NOMO-1 treated with DMSO at 0.1 percent for 48 hours (cell line): ENCODE data around the gene KCTD3.

ENCODE experiments used
- DNase-seq: peaks from one replicate; lab custom pipeline; 2025; ENCODE audit not compliant: unreplicated experiment; lab: John Stamatoyannopoulos, UW

The KCTD3 gene

DNA sequence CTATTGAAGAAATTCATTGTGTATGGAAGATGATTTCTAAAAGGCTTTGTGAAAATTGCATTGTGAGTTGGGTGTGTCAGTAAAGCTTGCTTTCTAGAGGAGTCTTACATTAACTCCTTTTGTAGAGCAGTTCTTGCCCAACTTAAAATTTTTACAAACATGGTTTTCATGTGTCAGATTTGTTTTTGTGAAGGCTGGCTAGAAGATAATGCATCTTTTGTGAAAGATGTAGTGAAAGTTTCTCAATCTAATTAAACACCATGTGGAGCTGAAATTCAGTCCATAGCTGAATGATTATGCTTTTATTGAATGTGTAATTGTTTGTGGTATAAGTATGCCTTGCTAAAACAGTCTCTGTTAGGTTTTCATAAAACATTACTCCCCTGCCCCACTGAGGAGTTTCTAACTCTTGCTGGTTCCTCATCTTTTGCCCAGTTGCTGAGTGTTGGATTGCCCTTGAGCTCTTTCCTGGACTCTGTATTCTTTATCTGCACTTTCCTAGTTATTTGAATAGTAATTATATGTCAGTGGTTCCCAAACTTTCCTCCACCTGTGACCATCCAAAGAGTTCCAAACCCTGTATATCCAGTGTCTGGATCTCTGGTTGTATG, 38.0 kb downstream of the KCTD3 start:
- no peak for DNase-seq

DNA sequence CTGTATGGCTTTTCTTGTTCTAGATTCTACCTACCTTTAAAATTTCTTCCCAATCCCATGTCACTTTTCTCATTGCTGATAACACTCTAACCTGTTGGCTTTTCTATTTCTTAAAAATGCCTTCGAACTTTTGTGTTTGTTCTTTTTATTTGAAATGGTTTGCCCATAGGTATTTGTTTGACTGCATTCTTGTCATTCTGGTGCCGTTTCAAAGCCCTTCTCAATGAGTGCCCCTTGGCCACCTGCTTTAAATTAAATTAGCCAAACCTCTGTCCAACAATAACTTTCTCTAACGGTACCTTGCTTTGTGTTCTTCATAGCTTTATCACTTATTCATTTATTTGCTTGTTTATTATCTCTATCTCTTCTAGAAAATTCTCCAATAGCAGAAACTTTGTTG, 38.9 kb downstream of the KCTD3 start:
- no peak for DNase-seq

DNA sequence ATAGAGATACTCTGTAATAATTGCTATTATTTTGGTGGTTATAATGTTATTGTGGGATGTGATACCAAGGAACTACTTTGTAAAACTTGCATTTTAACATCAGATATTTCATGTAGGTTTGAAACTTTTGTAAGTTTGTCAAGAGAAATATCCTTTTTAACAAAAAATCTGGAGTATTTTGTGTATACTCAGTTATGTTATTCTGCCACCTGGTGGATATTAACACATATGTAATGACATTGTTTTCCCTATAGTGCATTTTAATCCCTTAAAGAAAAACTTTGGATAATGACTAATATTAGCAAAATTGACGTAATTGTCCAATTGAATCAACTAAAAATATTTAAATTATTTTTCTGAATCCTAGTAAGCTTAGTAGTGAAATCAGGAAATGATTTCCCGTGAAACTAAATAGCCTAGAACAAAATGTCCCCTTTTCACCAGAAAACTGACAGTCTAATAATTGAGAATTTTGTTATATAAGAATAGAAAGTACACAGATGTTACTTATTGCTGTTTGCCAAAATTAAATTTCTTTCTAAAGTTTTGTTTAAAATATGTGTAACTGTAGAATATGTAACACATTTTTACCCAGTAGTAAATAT, 39.6 kb downstream of the KCTD3 start:
- no peak for DNase-seq

DNA sequence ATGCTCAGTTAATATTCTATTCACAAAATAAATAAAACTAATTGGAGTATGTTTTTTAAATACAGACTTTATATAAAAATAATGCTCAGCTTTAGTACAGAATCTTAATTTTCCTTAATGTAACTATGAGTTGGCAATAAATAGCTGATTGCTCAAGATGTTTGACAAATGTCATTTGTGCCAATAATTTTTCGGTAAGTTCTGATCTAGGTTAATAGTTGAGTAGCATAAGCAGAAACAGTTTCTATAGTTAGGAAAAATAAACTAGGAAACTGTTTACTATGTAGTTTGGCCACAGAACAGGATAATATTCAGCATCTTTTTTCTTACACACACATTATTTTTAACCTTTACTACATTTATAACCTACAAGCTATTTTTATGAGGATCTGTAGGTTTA, 40.3 kb downstream of the KCTD3 start:
- DNase-seq, result no peak

DNA sequence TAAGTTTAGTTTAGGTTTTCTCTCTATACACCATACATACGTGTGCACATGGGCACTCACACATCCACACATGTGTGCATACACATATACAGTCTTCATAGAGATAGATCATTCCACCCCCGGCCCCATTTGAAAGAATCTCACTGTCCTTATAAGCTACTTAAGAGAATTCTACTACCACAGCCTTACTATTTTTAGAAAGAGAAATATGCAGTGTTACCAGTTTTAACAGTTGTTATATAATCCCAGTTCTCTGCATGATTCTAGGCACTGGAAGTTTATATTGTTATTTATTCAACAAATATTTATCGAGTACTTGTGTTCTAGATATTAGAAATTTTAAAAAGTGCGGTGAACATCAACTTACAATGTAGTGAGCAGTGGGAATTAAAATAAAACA, 41.5 kb downstream of the KCTD3 start:
- no peak for DNase-seq

DNA sequence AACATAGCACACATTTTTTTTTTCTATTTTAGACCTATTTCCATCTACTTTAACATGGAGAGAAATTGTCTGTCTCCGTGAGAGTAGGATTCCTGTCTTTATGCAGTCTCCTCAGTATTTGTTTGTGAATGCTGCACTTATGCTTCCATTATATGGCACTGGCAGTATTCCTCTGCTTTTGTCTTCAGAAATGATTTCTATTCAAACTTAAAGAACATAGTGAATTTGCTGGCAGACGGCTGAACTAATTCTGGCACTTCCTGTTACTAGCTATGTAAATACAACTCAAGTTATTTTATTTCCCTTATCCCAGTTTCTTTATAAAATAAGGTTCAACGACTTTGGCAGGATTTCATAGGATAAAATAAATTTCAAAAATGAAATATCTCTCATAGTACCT, 45.3 kb downstream of the KCTD3 start:
- DNase-seq, result no peak

DNA sequence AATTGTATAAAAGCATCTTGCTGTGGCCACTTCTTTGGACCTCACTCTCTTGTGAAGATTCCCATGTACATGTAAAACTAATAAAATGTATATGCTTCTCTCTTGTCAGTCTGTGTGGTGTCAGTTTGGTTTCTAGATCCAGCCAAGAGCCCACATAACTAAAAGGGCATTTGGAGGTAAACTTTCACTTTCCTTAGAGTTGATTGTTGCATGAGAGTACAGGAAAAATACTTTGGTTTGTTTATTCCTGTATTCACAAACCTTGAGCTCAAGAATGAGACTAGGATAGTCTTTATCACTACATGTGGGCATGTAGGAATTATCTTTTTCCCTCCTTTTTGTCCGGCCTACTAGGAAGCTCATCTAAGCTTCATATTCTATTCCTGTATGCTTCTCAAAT, 50.9 kb downstream of the KCTD3 start:
- DNase-seq, result no peak

DNA sequence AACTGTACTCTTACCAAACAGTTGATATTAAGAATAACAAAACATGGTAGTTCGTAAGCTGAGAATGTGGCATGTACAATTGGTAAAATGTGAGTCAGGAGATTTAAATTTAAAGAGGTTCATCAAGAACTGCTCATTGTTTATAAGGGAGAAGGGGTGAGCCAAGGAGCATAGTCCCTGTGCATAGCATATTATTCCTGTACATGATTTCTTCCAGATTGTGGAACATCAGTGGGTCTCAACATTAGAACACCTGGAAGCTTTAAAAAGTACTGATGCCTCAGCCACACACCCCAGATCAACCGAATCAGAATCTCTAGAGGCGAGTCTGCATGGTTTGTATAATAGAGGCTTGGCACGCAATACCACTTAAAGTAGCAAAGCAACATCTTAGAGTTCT, 56.1 kb downstream of the KCTD3 start:
- DNase-seq, result no peak

DNA sequence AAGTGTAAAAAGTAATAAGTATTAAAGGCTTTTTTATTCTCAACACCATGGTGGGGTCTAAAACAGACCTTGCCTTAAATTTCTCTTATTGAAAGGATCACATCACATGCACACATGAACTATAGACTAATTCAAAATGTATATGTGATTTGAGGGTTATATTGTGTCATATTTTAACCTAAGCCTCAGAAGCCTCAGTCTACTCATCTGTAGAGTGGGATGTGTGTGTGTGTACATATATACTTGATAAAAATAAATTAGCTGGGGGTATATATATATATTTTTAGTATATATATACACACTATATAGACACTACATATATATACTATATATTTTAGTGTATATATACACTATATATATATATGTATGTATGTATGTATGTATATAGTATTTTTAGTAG, 58.8 kb downstream of the KCTD3 start:
- DNase-seq, result no peak

DNA sequence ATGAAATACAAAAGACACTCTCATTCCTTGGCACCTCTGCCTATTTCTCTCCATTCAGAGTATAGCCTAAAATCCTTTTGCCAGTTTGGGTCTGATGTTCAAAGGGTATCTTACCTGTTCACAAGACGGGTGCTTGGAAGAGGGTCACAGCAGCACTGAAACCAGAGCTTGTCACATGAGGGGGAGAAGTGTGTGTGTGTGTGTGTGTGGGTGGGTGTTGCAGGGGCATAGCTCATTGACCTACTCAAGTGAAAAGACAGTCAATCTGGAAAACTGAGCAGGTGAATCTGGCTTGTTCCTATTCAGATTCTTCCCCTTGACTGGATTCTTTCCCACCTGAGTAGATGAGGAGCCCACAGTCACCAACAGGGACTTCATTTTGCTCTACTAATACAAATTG, 63.9 kb downstream of the KCTD3 start:
- DNase-seq, result no peak

DNA sequence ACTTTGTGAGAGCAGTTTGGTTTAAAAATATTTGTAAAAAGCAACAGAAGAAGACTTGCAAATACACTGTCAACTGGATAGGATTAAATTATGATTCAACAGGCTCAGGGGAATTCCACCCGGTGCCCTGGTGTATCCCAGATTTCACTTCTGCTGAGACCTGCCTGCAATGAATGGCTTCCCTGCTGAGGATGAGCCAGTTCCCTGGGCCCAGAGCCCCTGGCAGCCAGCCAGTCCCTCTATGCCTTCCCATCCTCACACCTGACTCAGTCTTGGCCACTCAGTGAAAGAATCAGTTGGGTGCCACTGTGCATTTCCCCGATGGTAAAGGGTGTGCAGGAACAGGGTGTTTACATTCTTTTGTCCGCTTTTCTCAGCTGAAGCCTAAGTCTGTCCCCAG, 64.4 kb downstream of the KCTD3 start:
- DNase-seq, result no peak

DNA sequence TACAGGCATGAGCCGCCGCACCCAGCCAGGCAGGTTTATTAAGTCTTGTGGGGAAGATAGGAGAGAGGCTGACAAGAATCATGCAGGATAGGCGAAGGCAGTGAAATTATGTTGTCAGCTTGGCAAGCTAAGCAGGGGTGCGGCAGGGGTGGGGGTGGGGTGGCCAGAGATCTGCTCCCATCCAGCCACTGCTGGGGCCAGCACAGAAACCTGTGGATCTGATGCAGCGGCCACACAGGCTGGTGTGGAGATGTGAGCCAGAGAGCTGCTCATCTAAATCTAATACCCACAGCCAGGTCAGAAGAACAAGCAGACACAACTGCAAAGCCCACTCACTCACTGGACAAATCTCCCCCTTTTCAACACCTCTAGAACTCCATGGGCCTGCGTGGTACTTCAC, 68.7 kb downstream of the KCTD3 start:
- no peak for DNase-seq

DNA sequence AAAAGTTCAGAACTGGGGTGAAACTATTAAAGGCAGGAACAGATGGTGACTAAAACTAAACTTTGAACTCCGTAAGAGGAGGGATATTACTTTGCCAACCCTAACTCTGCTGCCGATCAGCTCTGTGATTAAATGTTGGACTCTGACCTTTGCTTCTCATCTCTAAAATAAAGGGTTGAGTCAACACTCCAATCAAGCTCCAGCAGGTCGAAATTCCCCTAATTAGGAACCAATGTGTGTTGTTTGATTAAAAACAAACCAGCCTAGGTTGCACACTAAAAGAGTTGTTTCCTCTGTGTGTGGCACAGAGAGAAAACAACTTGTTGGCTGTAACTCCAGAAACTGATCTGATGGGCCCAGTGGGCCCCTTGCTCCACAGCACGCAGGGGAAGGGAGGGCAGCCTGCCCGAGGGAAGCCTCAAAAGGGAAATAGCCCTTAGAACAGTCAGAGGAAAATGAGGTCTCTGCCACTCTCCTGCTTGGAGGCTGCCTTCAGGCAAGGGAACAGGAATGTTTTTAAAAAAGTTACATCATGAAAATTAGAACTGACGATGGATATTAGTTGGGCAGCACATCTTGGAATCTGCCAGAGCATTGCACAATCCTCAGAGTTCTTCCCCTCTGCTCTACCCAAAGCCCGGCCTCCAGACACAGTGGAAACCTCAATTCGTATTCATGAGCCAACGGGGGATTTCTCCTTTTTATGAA, 69.3 kb downstream of the KCTD3 start:
- no peak for DNase-seq

DNA sequence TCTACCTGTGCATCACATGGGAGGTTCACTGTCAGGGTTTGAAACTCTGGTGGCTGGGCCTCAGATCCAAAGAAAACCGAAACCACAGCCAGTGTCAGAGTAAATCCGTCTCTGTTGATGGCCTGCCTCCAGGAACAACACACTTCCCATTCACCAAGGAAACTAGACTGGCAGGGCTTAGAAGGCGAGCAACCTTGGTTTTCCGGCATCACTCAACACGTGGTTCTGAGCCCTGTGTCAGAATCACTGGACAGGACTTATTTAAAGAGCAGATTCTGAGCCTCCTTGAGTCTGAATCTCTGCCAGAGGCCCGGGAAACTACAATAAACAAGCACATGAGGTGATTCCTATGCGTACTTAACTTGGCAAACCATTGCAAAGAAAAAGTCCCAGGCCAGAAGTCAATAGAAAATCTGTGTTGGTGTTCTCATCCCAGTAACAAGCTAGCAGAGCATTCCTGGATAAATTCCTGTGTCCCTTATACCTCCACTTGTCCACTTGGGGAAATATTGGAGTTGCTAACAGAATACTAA, 70.0 kb downstream of the KCTD3 start:
- no peak for DNase-seq

DNA sequence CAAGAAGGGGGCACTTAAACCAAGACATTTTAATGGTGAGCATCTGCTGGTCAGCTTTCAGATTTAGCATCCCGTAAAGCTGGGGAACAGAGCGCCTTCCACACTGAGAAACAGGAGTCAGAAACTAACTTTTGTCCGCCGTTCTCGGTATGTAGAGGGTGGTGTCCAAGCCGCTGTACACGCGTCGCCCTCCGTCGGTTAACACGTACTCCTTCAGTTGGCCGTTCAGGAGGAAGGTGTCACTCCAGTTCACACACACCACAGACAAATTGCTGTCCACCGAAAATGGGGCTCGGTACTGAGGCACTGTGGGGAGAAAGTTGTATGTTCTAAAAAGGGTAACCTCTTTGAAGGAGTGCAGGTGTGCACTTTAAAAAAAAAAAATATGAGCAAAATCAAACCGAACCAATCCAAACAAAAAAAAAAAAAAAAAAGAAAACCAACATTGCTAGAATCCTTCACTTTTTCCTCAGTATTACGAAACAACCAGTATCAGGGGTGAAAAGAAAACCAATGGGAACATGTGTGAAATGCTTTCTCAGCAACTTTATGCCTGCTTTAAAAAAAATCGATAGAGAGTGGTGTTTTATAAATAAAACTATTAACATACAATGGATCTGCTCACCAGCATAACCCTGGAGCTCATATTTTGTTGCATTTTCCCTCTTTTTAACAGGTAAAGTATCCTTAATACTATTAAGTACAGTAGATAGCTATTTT, 73.5 kb downstream of the KCTD3 start:
- DNase-seq, result no peak

DNA sequence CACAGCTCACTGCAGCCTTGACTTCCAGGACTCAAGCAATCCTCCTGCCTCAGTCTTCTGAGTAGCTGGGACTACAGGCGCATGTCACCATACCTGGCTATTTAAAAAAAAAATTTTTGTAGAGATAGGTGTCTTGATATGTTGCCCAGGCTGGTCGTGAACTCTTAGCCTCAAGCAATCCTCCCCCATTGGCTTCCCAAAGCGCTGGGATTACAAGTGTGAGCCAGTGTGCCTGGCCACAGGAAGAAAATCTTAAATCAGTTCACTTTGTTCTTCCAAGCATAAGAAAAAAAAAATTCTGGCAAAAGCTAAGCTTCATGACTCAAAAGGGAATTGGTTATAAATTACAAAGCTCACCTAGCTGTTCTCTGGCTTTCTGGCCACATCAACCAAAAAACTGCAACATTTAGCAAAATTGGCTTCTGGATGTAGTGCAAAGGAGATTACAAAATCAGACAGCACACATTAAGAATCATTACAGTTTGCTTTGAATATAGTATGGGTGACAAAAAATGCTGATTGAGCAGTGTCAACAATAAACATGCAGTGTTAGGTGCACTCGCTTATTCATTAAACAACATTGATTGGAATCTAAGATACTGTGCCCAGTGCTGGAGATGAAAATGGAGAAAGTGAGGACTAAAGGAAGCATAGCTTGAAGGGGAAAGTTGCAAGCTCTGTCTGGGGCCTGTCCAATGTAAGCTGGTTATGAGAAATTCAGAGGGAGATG, 76.7 kb downstream of the KCTD3 start:
- no peak for DNase-seq

DNA sequence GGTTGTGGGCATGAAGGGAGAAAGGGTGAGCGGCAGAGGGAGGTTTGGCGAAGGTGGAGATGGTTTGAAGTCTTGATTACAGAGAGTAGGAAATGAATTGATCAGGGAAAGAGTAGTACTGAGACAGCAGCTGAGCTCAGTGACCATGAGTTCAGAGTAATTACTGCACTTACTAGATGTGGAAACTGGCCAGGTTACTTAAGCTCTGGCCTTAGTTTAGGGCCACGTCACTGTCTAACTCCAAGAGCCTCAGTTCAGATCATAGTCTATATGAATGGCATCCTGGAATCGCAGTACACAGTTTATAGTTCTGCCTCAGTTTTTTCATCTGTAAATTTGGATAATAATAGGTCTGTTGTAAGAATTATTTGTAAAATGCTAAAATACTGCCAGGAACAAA, 78.1 kb downstream of the KCTD3 start:
- DNase-seq, result no peak

DNA sequence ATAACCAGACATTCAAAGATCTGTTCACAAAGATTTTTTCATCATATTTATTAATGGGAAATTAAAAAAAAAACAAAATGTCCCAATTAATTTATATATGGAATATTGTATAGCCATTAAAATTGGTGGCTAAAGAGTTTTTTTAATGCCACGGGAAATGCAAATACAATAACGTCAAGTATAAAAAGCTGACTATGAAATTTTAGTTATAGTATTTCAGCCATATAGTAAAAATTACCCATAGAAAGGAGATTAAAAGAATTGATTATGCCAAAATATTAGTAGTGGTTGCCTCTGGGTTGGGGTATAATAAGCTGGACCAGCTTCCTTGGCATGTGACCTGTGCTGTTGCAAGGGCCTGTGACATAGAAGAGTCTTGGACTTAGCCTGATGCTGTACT, 78.8 kb downstream of the KCTD3 start:
- DNase-seq, result no peak

DNA sequence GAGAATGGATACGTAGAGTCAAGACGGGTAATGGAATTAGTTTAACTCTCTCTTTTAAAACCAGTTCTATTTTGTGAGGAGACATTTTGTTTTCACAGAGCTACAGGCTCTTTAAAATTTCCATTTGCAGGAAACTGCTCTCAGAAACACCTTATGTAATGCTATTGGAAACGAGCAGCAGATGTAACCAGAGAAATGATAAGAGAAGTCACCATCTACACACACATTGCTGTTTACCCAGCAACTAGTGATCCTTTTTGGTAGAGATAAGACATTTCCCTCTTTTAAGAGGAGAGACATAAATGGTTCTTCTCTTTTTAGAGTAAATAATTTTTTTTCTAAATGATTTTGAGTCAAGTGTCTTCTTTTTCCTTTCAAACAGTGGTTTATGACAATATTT, 80.6 kb downstream of the KCTD3 start:
- DNase-seq, result no peak

DNA sequence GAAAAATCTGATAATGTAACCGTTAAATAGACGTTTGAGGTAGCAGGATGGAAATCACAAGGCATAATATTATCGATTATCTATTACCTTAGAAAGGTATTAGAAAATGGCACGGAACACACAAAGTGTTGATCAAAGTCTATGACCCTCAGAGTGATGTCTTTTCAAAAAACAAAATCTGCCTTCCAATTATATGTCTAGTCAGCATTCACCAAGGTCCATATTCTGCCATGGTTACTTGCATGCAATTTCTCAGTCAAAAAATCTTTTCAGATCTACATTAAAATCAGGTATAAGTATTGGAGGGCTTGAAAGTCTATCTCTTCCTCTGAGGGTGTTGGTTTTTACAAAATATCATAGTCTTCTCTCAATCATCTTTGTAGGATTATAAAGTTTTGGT, 81.9 kb downstream of the KCTD3 start:
- DNase-seq, result no peak

DNA sequence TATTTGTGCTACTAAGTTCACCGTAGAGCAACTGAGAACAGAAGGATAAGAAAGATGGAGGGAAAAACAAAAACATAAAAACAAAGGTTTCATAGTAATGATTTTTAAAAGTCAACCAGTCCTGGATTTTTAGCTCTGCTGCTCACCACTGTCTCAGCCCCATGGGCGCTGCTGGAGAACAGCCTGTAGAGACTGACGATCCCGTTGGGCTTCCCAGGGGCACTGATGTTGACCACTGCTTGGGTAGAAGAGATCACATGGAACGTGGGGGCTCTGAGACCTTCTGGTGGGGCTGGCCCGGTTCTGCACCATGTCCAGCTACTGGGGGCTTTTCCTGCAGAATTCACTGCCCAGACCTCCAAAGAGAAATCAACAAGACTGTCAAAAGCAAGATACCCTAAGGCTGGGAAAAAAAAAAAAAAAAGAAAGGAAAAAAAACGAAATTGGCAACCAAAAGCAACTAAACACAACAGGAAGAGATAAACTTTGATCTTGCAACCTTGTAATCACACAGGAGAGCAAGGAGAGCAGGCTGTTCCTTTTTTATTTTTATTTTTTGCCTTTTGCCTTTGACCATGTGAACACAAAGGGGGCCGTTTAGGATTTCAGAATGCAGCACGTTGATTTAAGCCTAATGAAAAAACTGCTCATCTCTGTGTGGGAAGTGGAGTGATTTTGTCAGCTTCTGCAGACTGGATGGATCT, 83.5 kb downstream of the KCTD3 start:
- DNase-seq, result no peak
